Endodermal cell (in vitro differentiated cells): ENCODE measurements around the gene CLEC16A. TPM values are rescaled to one million over a fixed set of nuclear protein-coding genes. Genes with fewer than 3 reads are reported as not detected.
A peak's percentile ranks its signal among the peaks of the same experiment; 100 is the strongest.

Experiments
- DNase-seq: peaks from one replicate; pipeline ENCODE4 v3.0.0-alpha.2; 2017
- H3K27ac ChIP-seq: 2 replicates; pipeline ENCODE4 v1.5.1; 2013; ENCODE audit warnings: mild to moderate bottlenecking, low read depth, low read length, moderate library complexity
- H3K27me3 ChIP-seq: 2 replicates; pipeline ENCODE4 v1.6.1; 2013; ENCODE audit warnings: mild to moderate bottlenecking, low read length, moderate library complexity; ENCODE audit not compliant: insufficient read depth, control insufficient read depth, poor library complexity, severe bottlenecking
- H3K36me3 ChIP-seq: 2 replicates; pipeline ENCODE4 v1.7.0; 2013; ENCODE audit warnings: mild to moderate bottlenecking, low read length, moderate library complexity; ENCODE audit not compliant: control insufficient read depth, insufficient read depth
- H3K4me1 ChIP-seq: one replicate; pipeline ENCODE4 v1.7.0; 2013; ENCODE audit warnings: low read length; ENCODE audit not compliant: control insufficient read depth, insufficient read depth
- H3K4me3 ChIP-seq: 2 replicates; pipeline ENCODE4 v1.5.1; 2013; ENCODE audit warnings: mild to moderate bottlenecking, low read length, moderate library complexity
- H3K9ac ChIP-seq: 2 replicates; pipeline ENCODE4 v1.6.1; 2013; ENCODE audit warnings: mild to moderate bottlenecking, low read length, moderate library complexity; ENCODE audit not compliant: poor library complexity, severe bottlenecking; ENCODE audit errors: extremely low read depth
- H3K9me3 ChIP-seq: 2 replicates; pipeline ENCODE4 v1.6.1; 2013; ENCODE audit warnings: mild to moderate bottlenecking, low read length, moderate library complexity; ENCODE audit not compliant: control insufficient read depth
- H3K27ac Mint-ChIP-seq: 2 replicates; pipeline ENCODE4 v1.8.0; 2020; ENCODE audit warnings: mixed read lengths
- H3K27me3 Mint-ChIP-seq: 2 replicates; pipeline ENCODE4 v1.8.0; 2021; ENCODE audit warnings: mild to moderate bottlenecking, mixed read lengths; ENCODE audit not compliant: insufficient read depth
- H3K36me3 Mint-ChIP-seq: 2 replicates; pipeline ENCODE4 v1.8.0; 2020; ENCODE audit warnings: low read depth, mixed read lengths
- H3K4me1 Mint-ChIP-seq: 2 replicates; pipeline ENCODE4 v1.8.0; 2020; ENCODE audit warnings: mixed read lengths
- H3K4me3 Mint-ChIP-seq: 2 replicates; pipeline ENCODE4 v1.8.0; 2020; ENCODE audit warnings: mild to moderate bottlenecking, moderate library complexity, mixed read lengths
- H3K9me3 Mint-ChIP-seq: 2 replicates; pipeline ENCODE4 v1.8.0; 2020; ENCODE audit warnings: mild to moderate bottlenecking, mixed read lengths
- CTCF ChIP-seq: fragments of 200-600 bp; sonication (generic); conservative IDR thresholded peaks from 2 replicates; pipeline ENCODE4 v1.5.0; 2021; ENCODE audit warnings: antibody characterized with exemption, mild to moderate bottlenecking
- WGBS, 2 experiments: methylation state at CpG; one replicate each; pipeline versions ENCODE4 v1.1.5 to v1.1.7; 2013; ENCODE audit warnings: missing lambda C conversion rate in 2 of 2, mixed read lengths in 1 of 2; ENCODE audit not compliant: insufficient coverage in 1 of 2, insufficient read length in 1 of 2; 5-methylcytosine and 5-hydroxymethylcytosine counted together
- total RNA-seq, 2 donors: library from RNA; stranded (reverse); fragmentation: NEBNext Ultra II Directional in 1 of 2; extraction: Animal tissue kit (Norgen Biotek cat#: 25700) in 1 of 2; gene quantifications; 2 replicates in 1 of 2; 3 replicates in 1 of 2; pipeline ENCODE4 v1.2.1, GENCODE V29; 2021

The CLEC16A gene
- total RNA-seq, 2 donors from 2014 or later: 19.5 to 28.3 TPM

GRCh38 chr16:11163761-11164261, 219.4 kb downstream of the CLEC16A start:
- Mint-ChIP-seq H3K9me3 (no peaks in the 10 kb centered on the region), H3K27ac (no peak overlapping the region)
- no peak for DNase-seq

GRCh38 chr16:11164482-11165270, 220.3 kb downstream of the CLEC16A start:
- Histone ChIP-seq H3K9me3 (no peaks in the 10 kb centered on the region), H3K4me3 (no peak overlapping the region), H3K4me1 (no peaks in the 10 kb centered on the region), H3K9ac (no peak overlapping the region), H3K36me3 (peaks cover 3% of the 10 kb centered on the region), H3K27ac (no peak overlapping the region), H3K27me3 (no peaks in the 10 kb centered on the region)
- Mint-ChIP-seq H3K9me3 (no peaks in the 10 kb centered on the region), H3K4me3 (no peak overlapping the region), H3K27ac (peak overlapping the region; percentile 35), H3K36me3 (peaks cover 4% of the 10 kb centered on the region), H3K4me1 (peaks cover 15% of the 10 kb centered on the region), H3K27me3 (no peaks in the 10 kb centered on the region)
- DNase-seq: no peak
- 90 to 91% methylated on average over 13 to 14 of the region's 14 CpGs for WGBS, 2 experiments
- TF ChIP-seq CTCF: no peak

More at GRCh38 chr16:11163761-11164261, 219.4 kb downstream of the CLEC16A start:
- WGBS, 2 experiments: 95% methylated on average over 9 to 15 of the region's 15 CpGs
- H3K36me3 Mint-ChIP-seq: peaks cover 4% of the 10 kb centered on the region
- Histone ChIP-seq H3K9me3 (no peaks in the 10 kb centered on the region), H3K4me1 (no peaks in the 10 kb centered on the region), H3K27me3 (no peaks in the 10 kb centered on the region), H3K27ac (no peak overlapping the region), H3K36me3 (no peaks in the 10 kb centered on the region), H3K4me3 (no peak overlapping the region), H3K9ac (no peak overlapping the region)
- no peaks in the 10 kb centered on the region for H3K27me3 Mint-ChIP-seq
- H3K4me1 Mint-ChIP-seq: peaks cover 18% of the 10 kb centered on the region
- TF ChIP-seq CTCF: no peak
- H3K4me3 Mint-ChIP-seq: no peak overlapping the region

GRCh38 chr16:11165349-11165748, 221.0 kb downstream of the CLEC16A start:
- Mint-ChIP-seq H3K4me3 (no peak overlapping the region), H3K27ac (no peak overlapping the region), H3K36me3 (peaks cover 4% of the 10 kb centered on the region), H3K4me1 (peaks cover 12% of the 10 kb centered on the region), H3K9me3 (no peaks in the 10 kb centered on the region), H3K27me3 (no peaks in the 10 kb centered on the region)
- WGBS, 2 experiments: 90 to 95% methylated on average over 4 of the region's 4 CpGs
- Histone ChIP-seq H3K36me3 (peaks cover 5% of the 10 kb centered on the region), H3K27me3 (no peaks in the 10 kb centered on the region), H3K4me1 (no peaks in the 10 kb centered on the region), H3K9me3 (no peaks in the 10 kb centered on the region), H3K27ac (no peak overlapping the region), H3K9ac (no peak overlapping the region), H3K4me3 (no peak overlapping the region)
- TF ChIP-seq CTCF: no peak
- DNase-seq: no peak
